ENCODE data around the gene LRMDA. TPM values are rescaled to one million over a fixed set of nuclear protein-coding genes. Genes with fewer than 3 reads are reported as not detected.

Gene LRMDA
- total RNA-seq, 1 experiment from 2014 or later = 4.8 TPM

DNA sequence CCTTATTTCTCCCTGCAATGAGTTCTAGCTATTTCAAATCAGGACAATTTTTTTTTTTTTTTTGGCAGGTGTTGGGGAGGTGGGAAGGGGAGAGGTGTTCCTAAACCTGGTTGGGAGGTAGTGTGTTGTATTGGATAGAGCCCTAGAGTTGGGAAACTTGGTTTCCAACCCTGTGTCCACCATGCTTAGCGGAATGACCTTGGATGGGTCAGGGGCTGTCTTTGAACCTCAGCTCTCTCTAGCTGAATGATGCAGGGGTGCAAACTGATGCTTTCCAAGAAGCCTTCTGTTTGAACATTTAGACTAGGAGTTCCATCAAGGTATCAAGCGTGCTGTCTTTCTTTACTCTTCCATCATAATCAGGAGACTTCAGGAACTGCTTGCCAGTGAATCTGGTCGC, 332.2 kb downstream of the LRMDA start:
- no peaks in the 10 kb centered on the region for H3K36me3 ChIP-seq (ENCODE audit: control insufficient read depth in 1 of 2, insufficient read depth in 2 of 2, low read length in 2 of 2)
- no peak overlapping the region for H3K4me2 ChIP-seq (ENCODE audit: low read length)
- H3K27ac ChIP-seq (ENCODE audit: low read depth, low read length) = no peak overlapping the region
- H3K27me3 ChIP-seq (ENCODE audit: insufficient read depth, low read length) = peaks cover 3% of the 10 kb centered on the region; the same call in 1 of the 2 replicates
- H3K4me3 ChIP-seq (replicated peaks in 1 of 2; ENCODE audit: low read depth in 1 of 2, low read length in 2 of 2) = no peak overlapping the region
- H3K9me2 ChIP-seq (ENCODE audit: insufficient read depth) = no peaks in the 10 kb centered on the region
- no peaks in the 10 kb centered on the region for H3K9me3 ChIP-seq (ENCODE audit: control insufficient read depth in 1 of 2, insufficient read depth in 1 of 2, low read depth in 1 of 2, low read length in 2 of 2)
- no peak overlapping the region for H3K9ac ChIP-seq (ENCODE audit: low read length)
- ATAC-seq (no peak), DNase-seq (ENCODE audit: low read depth, low spot score) (no peak)
- CTCF ChIA-PET = no interaction called here
- intact Hi-C loops (cut with micrococcal nuclease) = no loop called here
- no peaks in the 10 kb centered on the region for H3K79me2 ChIP-seq (ENCODE audit: insufficient read depth, low read length)
- RAD21 ChIA-PET (ENCODE audit: low non-redundant PET in 1 of 2, low total read pairs in 2 of 2, uncharacterized antibody in 2 of 2, unreplicated experiment in 2 of 2) = no interaction called here
- TF ChIP-seq ELF1 (IDR thresholded peaks at IDR 0.05; ENCODE audit: borderline replicate concordance, low read depth) (no peak), POLR2AphosphoS5 (IDR thresholded peaks at IDR 0.05; ENCODE audit: low read depth, low read length) (no peak), TCF7L2 (IDR thresholded peaks at IDR 0.05; ENCODE audit: borderline replicate concordance, extremely low read depth, insufficient read depth, insufficient read length) (no peak), ZNF274 (IDR thresholded peaks at IDR 0.05; ENCODE audit: low read depth, low read length) (no peak), CBX3 (IDR thresholded peaks at IDR 0.05; ENCODE audit: low read depth) (no peak), CEBPB (IDR thresholded peaks at IDR 0.05; ENCODE audit: low read depth) (no peak), SRF (IDR thresholded peaks at IDR 0.05; ENCODE audit: low read depth) (no peak), RAD21 (IDR thresholded peaks at IDR 0.05; ENCODE audit: low read depth) (no peak)
- TF ChIP-seq, protein P1, sequence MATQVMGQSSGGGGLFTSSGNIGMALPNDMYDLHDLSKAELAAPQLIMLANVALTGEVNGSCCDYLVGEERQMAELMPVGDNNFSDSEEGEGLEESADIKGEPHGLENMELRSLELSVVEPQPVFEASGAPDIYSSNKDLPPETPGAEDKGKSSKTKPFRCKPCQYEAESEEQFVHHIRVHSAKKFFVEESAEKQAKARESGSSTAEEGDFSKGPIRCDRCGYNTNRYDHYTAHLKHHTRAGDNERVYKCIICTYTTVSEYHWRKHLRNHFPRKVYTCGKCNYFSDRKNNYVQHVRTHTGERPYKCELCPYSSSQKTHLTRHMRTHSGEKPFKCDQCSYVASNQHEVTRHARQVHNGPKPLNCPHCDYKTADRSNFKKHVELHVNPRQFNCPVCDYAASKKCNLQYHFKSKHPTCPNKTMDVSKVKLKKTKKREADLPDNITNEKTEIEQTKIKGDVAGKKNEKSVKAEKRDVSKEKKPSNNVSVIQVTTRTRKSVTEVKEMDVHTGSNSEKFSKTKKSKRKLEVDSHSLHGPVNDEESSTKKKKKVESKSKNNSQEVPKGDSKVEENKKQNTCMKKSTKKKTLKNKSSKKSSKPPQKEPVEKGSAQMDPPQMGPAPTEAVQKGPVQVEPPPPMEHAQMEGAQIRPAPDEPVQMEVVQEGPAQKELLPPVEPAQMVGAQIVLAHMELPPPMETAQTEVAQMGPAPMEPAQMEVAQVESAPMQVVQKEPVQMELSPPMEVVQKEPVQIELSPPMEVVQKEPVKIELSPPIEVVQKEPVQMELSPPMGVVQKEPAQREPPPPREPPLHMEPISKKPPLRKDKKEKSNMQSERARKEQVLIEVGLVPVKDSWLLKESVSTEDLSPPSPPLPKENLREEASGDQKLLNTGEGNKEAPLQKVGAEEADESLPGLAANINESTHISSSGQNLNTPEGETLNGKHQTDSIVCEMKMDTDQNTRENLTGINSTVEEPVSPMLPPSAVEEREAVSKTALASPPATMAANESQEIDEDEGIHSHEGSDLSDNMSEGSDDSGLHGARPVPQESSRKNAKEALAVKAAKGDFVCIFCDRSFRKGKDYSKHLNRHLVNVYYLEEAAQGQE (IDR thresholded peaks at IDR 0.05; ENCODE audit: low read depth) = no peak
- no peak overlapping the region for H2AFZ ChIP-seq (ENCODE audit: low read depth, low read length, poor library complexity, severe bottlenecking)
- no TSS peak for BruUV-seq (replicated peaks)
- H3K4me1 ChIP-seq (ENCODE audit: control insufficient read depth in 1 of 2, insufficient read depth in 2 of 2, low read length in 2 of 2) = peaks cover 0 to 8% of the 10 kb centered on the region in 2 experiments; a peak in 1 of 4 replicates
- H4K20me1 ChIP-seq (ENCODE audit: insufficient read depth) = no peaks in the 10 kb centered on the region
- POLR2A ChIA-PET = no interaction called here

Data from HCT116 (cell line).